ENCODE data around the gene SEMA3D. TPM values are rescaled to one million over a fixed set of nuclear protein-coding genes. Genes with fewer than 3 reads are reported as not detected.

SEMA3D gene
- total and polyA plus RNA-seq, 2 donors (not counting 1 experiment from before 2014, with no cell fraction given) = 0.46 to 0.59 TPM

- DNase-seq (no peak), ATAC-seq (ENCODE audit: low read depth) (no peak)
- ChIA-PET POLR2A (no interaction called here), CTCF (no interaction called here)
- H3K9me3 ChIP-seq (ENCODE audit: control extremely low read depth in 1 of 3, control insufficient read depth in 2 of 3, insufficient read depth in 1 of 3, low read length in 2 of 3) = no peaks in the 10 kb centered on the region
- no peak for TF ChIP-seq EZH2 (IDR thresholded peaks at IDR 0.05; ENCODE audit: borderline replicate concordance, insufficient read depth, low read depth, low read length, poor library complexity, severe bottlenecking)
- no peak for TF ChIP-seq CTCF (IDR thresholded peaks at IDR 0.05)
- Mint-ChIP-seq H3K27ac (no peak overlapping the region), H3K27me3 (no peaks in the 10 kb centered on the region), H3K4me3 (no peak overlapping the region), H3K9me3 (ENCODE audit: insufficient read depth) (no peaks in the 10 kb centered on the region), H3K4me1 (no peaks in the 10 kb centered on the region)
- H3K36me3 ChIP-seq (replicated peaks in 1 of 2; ENCODE audit: control extremely low read depth in 1 of 2, control insufficient read depth in 1 of 2, extremely low read depth in 1 of 2, insufficient read depth in 2 of 2, low read length in 1 of 2) = no peaks in the 10 kb centered on the region
- H3K4me1 ChIP-seq (ENCODE audit: control insufficient read depth in 2 of 2, insufficient read depth in 2 of 2, low read length in 2 of 2) = no peaks in the 10 kb centered on the region
- no peaks in the 10 kb centered on the region for H3K27me3 ChIP-seq (replicated peaks in 1 of 4; ENCODE audit: control extremely low read depth in 1 of 4, control insufficient read depth in 3 of 4, insufficient read depth in 4 of 4, low read length in 3 of 4)
- intact Hi-C loops (cut with micrococcal nuclease) = no loop called here
- H3K4me2 ChIP-seq (replicated peaks; ENCODE audit: low read depth, low read length, poor library complexity, severe bottlenecking) = no peak overlapping the region
- H4K20me1 ChIP-seq (ENCODE audit: control insufficient read depth, insufficient read depth, low read length, poor library complexity, severe bottlenecking) = no peaks in the 10 kb centered on the region
- no peak overlapping the region for H2AFZ ChIP-seq (ENCODE audit: insufficient read depth, low read depth, low read length, poor library complexity, severe bottlenecking)
- H3K79me2 ChIP-seq (ENCODE audit: control insufficient read depth, insufficient read depth, low read length) = no peaks in the 10 kb centered on the region
- no peak overlapping the region for H3K27ac ChIP-seq (ENCODE audit: low read length in 2 of 2)
- no CpG with 5 or more reads among the region's 1 CpG for WGBS (ENCODE audit: insufficient coverage)
- no peak overlapping the region for H3K4me3 ChIP-seq (ENCODE audit: control extremely low read depth in 1 of 5, extremely low read depth in 1 of 5, insufficient read depth in 1 of 5, low read depth in 2 of 5, low read length in 4 of 5)
- no peak overlapping the region for H3K9ac ChIP-seq (ENCODE audit: low read length)
Observed at GRCh38 chr7:85062651-85063050, 124.2 kb downstream of the SEMA3D start.

GRCh38 chr7:85061456-85061855 is 125.4 kb downstream of the SEMA3D start:
- TF ChIP-seq EZH2 (IDR thresholded peaks at IDR 0.05; ENCODE audit: borderline replicate concordance, insufficient read depth, low read depth, low read length, poor library complexity, severe bottlenecking) (no peak), CTCF (IDR thresholded peaks at IDR 0.05) (no peak)
- Histone ChIP-seq H3K27ac (ENCODE audit: low read length in 2 of 2) (no peak overlapping the region), H2AFZ (ENCODE audit: insufficient read depth, low read depth, low read length, poor library complexity, severe bottlenecking) (no peak overlapping the region), H3K4me3 (ENCODE audit: control extremely low read depth in 1 of 5, extremely low read depth in 1 of 5, insufficient read depth in 1 of 5, low read depth in 2 of 5, low read length in 4 of 5) (no peak overlapping the region), H3K4me2 (replicated peaks; ENCODE audit: low read depth, low read length, poor library complexity, severe bottlenecking) (no peak overlapping the region), H3K9ac (ENCODE audit: low read length) (no peak overlapping the region), H3K36me3 (replicated peaks in 1 of 2; ENCODE audit: control extremely low read depth in 1 of 2, control insufficient read depth in 1 of 2, extremely low read depth in 1 of 2, insufficient read depth in 2 of 2, low read length in 1 of 2) (no peaks in the 10 kb centered on the region), H3K79me2 (ENCODE audit: control insufficient read depth, insufficient read depth, low read length) (no peaks in the 10 kb centered on the region), H4K20me1 (ENCODE audit: control insufficient read depth, insufficient read depth, low read length, poor library complexity, severe bottlenecking) (no peaks in the 10 kb centered on the region), H3K4me1 (ENCODE audit: control insufficient read depth in 2 of 2, insufficient read depth in 2 of 2, low read length in 2 of 2) (no peaks in the 10 kb centered on the region), H3K27me3 (replicated peaks in 1 of 4; ENCODE audit: control extremely low read depth in 1 of 4, control insufficient read depth in 3 of 4, insufficient read depth in 4 of 4, low read length in 3 of 4) (no peaks in the 10 kb centered on the region), H3K9me3 (ENCODE audit: control extremely low read depth in 1 of 3, control insufficient read depth in 2 of 3, insufficient read depth in 1 of 3, low read length in 2 of 3) (no peaks in the 10 kb centered on the region)
- ATAC-seq (ENCODE audit: low read depth) = no peak
- DNase-seq = no peak
- intact Hi-C loops (cut with micrococcal nuclease) = no loop called here
- no peaks in the 10 kb centered on the region for H3K4me1 Mint-ChIP-seq
- H3K9me3 Mint-ChIP-seq (ENCODE audit: insufficient read depth) = no peaks in the 10 kb centered on the region
- no peak overlapping the region for H3K27ac Mint-ChIP-seq
- H3K27me3 Mint-ChIP-seq = no peaks in the 10 kb centered on the region
- CTCF ChIA-PET = no interaction called here
- 83% methylated on average over 2 of the region's 2 CpGs for WGBS (ENCODE audit: insufficient coverage)
- no peak overlapping the region for H3K4me3 Mint-ChIP-seq
- POLR2A ChIA-PET = no interaction called here

All from B cell (primary cell).